GM12892 (cell line): Measurements from ENCODE around the gene ARHGAP15.

Experiments
- POLR2A ChIP-seq: IDR thresholded peaks from 2 replicates; pipeline ENCODE4 v1.6.1; 2011; ENCODE audit warnings: low read depth, low read length, control low read depth
- POLR2AphosphoS5 ChIP-seq: IDR thresholded peaks from 2 replicates; pipeline ENCODE4 v1.6.1; 2011; ENCODE audit warnings: low read depth, low read length, control low read depth
- TAF1 ChIP-seq: IDR thresholded peaks from 2 replicates; pipeline ENCODE4 v1.6.1; 2011; ENCODE audit warnings: low read depth, mild to moderate bottlenecking, control low read depth, low read length, borderline replicate concordance

GRCh38 chr2:143571747-143572146 lies 442.5 kb downstream of the ARHGAP15 start:
- TF ChIP-seq TAF1, result no peak
- no peak for TF ChIP-seq POLR2A
- TF ChIP-seq POLR2AphosphoS5, result no peak
